Fibroblast of mammary gland (primary cell): ENCODE measurements around the gene ATG9B.

Source experiments
- DNase-seq: peaks from one replicate; pipeline ENCODE4 v3.0.0-alpha.2; 2010; ENCODE audit warnings: low read depth
- H3K4me3 ChIP-seq: 2 replicates; pipeline ENCODE4 v1.5.1; 2011; ENCODE audit warnings: low read depth, mild to moderate bottlenecking, low read length, moderate library complexity; ENCODE audit not compliant: control insufficient read depth
- TF ChIP-seq, protein P1 (sequence below): conservative IDR thresholded peaks from 2 replicates; pipeline ENCODE4 v1.5.1; 2011; ENCODE audit warnings: low read depth, low read length, inconsistent platforms; ENCODE audit not compliant: control insufficient read depth, insufficient read depth

ATG9B gene

DNA sequence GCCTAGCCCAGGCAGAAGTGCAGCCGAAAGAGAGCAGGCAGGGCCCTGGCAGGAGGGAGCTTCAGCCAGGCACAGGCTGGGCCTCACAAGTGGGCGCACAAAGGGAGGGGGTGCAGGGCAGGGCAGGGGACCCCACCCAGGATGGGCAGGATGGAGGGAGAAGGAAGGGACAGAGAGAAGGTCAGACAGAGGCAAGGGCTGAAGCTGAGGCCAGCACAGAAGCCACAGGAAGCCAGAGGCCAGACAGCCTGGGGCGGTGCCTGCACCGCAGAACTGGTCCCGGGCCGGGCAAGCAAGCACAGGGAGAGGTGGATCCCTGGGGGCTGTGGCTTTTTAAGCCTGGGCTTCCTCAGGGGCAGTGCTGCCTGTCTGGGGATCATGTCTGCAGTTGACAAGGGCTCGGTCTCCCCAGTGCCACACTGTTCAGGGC lies 16.8 kb downstream of the ATG9B start:
- TF ChIP-seq, protein P1, sequence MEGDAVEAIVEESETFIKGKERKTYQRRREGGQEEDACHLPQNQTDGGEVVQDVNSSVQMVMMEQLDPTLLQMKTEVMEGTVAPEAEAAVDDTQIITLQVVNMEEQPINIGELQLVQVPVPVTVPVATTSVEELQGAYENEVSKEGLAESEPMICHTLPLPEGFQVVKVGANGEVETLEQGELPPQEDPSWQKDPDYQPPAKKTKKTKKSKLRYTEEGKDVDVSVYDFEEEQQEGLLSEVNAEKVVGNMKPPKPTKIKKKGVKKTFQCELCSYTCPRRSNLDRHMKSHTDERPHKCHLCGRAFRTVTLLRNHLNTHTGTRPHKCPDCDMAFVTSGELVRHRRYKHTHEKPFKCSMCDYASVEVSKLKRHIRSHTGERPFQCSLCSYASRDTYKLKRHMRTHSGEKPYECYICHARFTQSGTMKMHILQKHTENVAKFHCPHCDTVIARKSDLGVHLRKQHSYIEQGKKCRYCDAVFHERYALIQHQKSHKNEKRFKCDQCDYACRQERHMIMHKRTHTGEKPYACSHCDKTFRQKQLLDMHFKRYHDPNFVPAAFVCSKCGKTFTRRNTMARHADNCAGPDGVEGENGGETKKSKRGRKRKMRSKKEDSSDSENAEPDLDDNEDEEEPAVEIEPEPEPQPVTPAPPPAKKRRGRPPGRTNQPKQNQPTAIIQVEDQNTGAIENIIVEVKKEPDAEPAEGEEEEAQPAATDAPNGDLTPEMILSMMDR, result no peak
- H3K4me3 ChIP-seq, result no peak overlapping the region
- no peak for DNase-seq

DNA sequence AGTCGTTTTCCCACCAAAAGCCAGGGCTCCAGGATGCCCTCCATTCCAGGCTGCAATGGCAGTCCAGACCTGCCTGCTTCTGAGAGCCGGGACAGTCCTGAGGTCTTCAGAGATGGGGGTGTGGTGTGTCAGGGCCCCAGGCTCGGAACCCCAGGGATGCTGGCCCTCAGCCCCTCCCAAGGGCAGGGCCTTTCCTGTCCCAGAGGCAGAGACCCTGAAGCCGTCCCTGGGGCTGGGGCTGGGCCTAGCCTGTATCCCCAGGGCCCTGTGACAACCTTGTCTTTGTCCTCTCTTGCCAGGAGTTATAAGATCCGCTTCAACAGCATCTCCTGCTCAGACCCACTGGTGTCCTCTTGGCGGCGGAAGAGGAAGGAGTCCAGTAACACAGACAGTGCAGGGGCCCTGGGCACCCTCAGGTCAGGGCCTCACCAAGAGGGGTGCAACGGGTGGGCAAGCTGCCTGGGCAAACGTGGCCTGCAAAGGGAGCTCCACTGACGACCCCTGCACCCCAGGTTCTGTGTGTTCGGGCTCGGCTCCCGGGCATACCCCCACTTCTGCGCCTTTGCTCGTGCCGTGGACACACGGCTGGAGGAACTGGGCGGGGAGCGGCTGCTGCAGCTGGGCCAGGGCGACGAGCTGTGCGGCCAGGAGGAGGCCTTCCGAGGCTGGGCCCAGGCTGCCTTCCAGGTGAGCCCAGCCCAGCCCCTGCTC lies 17.5 kb downstream of the ATG9B start:
- DNase-seq, result no peak
- H3K4me3 ChIP-seq, result no peak overlapping the region
- TF ChIP-seq, protein P1, result no peak

DNA sequence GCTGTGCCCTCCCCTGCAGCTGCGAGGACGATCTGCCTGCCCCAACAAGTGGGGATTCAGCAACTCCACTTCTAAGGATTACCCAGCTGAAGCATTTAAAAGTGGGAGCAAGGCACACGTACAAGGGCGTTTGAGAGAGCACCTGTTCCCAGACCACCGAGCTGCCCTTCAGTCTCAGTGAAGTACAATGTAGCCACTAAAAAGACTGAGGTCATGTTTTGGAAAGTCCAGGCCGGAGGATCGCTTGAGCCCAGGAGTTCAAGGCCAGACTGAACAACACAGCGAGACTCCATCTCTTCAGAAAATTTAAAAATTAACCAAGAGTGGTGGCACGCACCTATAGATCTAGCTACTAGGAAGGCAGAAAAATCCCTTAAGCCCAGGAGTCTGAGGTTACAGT lies 18.7 kb downstream of the ATG9B start:
- no peak overlapping the region for H3K4me3 ChIP-seq
- no peak for DNase-seq
- TF ChIP-seq, protein P1, result no peak

DNA sequence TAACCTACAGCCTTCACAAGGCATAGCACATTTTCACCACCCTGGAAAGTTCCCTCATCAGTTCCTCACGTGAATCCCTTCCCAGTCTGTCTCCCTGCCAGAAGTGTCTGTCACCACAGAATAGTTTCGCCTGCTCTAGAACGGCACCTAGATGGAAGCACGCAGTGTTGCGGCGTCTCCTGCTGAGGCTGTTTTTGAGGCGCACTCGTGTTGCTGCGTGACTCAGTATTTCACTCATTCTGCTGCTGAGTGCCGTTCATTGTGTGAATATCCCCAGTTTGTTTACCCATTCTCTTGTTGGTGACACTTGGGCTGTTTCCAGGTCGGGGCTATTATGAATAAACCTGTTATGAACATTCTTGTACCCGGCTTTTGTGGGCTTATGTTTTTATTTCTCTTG lies 20.7 kb downstream of the ATG9B start:
- DNase-seq, result no peak
- TF ChIP-seq, protein P1, result no peak
- H3K4me3 ChIP-seq, result no peak overlapping the region

DNA sequence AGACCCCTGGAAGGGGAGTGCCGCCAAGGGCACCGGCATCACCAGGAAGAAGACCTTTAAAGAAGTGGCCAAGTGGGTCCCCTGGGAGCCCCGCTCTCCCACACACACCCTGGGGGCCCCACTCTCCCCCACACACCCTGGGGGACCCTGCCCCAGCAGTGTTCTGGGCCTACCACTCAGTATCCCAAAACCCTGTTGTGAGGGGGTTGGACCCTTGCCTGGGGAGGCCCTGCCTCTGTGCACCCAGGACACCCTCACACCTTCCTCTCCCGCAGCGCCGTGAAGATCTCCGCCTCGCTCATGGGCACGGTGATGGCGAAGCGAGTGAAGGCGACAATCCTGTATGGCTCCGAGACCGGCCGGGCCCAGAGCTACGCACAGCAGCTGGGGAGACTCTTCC lies 22.7 kb downstream of the ATG9B start:
- TF ChIP-seq, protein P1, result no peak
- H3K4me3 ChIP-seq, result no peak overlapping the region
- DNase-seq, result no peak

DNA sequence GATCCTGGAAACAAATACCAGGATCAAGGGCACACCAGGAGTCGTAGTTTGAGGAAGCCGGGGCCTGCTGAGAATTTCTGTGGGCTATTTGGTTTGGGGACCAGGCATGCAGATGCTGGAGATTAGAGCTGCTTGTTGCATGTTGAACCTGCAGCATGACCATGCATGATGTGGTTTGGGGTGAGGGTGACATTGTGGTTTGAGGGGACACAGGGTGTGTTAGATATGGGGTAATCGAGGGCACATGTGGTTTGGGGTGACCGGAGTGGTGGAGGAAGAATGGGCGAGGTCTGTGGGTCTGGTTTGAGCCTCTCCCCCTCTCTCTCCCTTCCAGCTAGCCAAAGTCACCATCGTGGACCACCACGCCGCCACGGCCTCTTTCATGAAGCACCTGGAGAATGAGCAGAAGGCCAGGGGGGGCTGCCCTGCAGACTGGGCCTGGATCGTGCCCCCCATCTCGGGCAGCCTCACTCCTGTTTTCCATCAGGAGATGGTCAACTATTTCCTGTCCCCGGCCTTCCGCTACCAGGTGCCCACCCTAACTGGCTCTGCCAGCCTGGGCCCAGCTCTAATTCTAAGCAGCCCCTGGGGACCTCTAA lies 23.3 kb downstream of the ATG9B start:
- TF ChIP-seq, protein P1, result no peak
- H3K4me3 ChIP-seq, result no peak overlapping the region
- DNase-seq, result no peak
